Measurements from ENCODE around the gene THRB. TPM values are rescaled to one million over a fixed set of nuclear protein-coding genes. Genes with fewer than 3 reads are reported as not detected.

THRB gene
- total and polyA plus RNA-seq, 9 of the 15 experiments (the other 6 are each of a cell fraction or from before 2014, with no cell fraction given), result 1.7 to 14.9 (median 6.9) TPM

- TF ChIP-seq MGA (IDR thresholded peaks at IDR 0.05) (no peak), BCOR (IDR thresholded peaks at IDR 0.05) (no peak), ZNF184 (CRISPR knock-in tag; IDR thresholded peaks at IDR 0.05) (no peak), ZNF384 (IDR thresholded peaks at IDR 0.05; ENCODE audit: low read depth, low read length) (peak; percentile 7; the same call in 1 of the 2 replicates), KDM4B (IDR thresholded peaks at IDR 0.05; ENCODE audit: borderline replicate concordance in 2 of 2, low read depth in 1 of 2) (no peak), NCOR1 (IDR thresholded peaks at IDR 0.05) (no peak), FOXK2 (conservative IDR thresholded peaks at IDR 0.05 in 1 of 2, IDR thresholded peaks at IDR 0.05 in 1 of 2; ENCODE audit: low read depth in 2 of 2) (no peak), CTCFL (IDR thresholded peaks at IDR 0.05; ENCODE audit: borderline replicate concordance, insufficient read depth, low read depth, low read length, poor library complexity, severe bottlenecking) (no peak), FOSL1 (tag; conservative IDR thresholded peaks at IDR 0.05) (peak; percentile 51), TBP (optimal IDR thresholded peaks at IDR 0.05; ENCODE audit: low read depth, low read length) (no peak), C11orf30 (IDR thresholded peaks at IDR 0.05; ENCODE audit: low read depth) (peak; percentile 61), MEF2D (tag; conservative IDR thresholded peaks at IDR 0.05; ENCODE audit: low read depth) (no peak), DPF2 (IDR thresholded peaks at IDR 0.05) (peak; percentile 66; the same call in 1 of the 2 replicates), PHTF2 (CRISPR knock-in tag; IDR thresholded peaks at IDR 0.05) (no peak), ETV5 (CRISPR knock-in tag; IDR thresholded peaks at IDR 0.05; ENCODE audit: low read depth) (no peak)
Measured at GRCh38 chr3:24299806-24300626, 194.6 kb downstream of the THRB start (continued).

All from K562 (cell line).